ENCODE data around the gene LIMK2.
A peak's percentile ranks its signal among the peaks of the same experiment; 100 is the strongest.

Gene LIMK2

GRCh38 chr22:31246687-31247086, 34.6 kb downstream of the LIMK2 start:
- H3K27ac ChIP-seq (ENCODE audit: insufficient read depth in 1 of 2, low read depth in 1 of 2, low read length in 2 of 2, poor library complexity in 1 of 2, severe bottlenecking in 2 of 2): no peak overlapping the region
- H3K4me1 ChIP-seq (ENCODE audit: control extremely low read depth in 1 of 4, control insufficient read depth in 4 of 4, insufficient read depth in 4 of 4, low read length in 3 of 4): peaks cover 0 to 28% (median 18%) of the 10 kb centered on the region in 4 experiments

GRCh38 chr22:31247726-31248125, 35.6 kb downstream of the LIMK2 start:
- Histone ChIP-seq H3K27me3 (replicated peaks in 2 of 5; ENCODE audit: control insufficient read depth in 4 of 5, insufficient read depth in 5 of 5, low read length in 4 of 5) (no peaks in the 10 kb centered on the region), H3K4me1 (ENCODE audit: control extremely low read depth in 1 of 4, control insufficient read depth in 4 of 4, insufficient read depth in 4 of 4, low read length in 3 of 4) (peaks cover 0 to 28% (median 18%) of the 10 kb centered on the region in 4 experiments), H3K36me3 (ENCODE audit: control insufficient read depth in 4 of 4, insufficient read depth in 4 of 4, low read length in 3 of 4) (peaks cover 8 to 37% (median 14%) of the 10 kb centered on the region in 4 experiments), H3K9me3 (ENCODE audit: control extremely low read depth in 1 of 5, control insufficient read depth in 4 of 5, insufficient read depth in 2 of 5, low read depth in 1 of 5, low read length in 4 of 5) (no peaks in the 10 kb centered on the region), H3K4me3 (ENCODE audit: control insufficient read depth in 1 of 7, extremely low read depth in 1 of 7, insufficient read depth in 4 of 7, low read depth in 2 of 7, low read length in 6 of 7) (peak overlapping the region in 4 of 7 experiments; percentile 12 to 64 (median 42)), H3K27ac (ENCODE audit: insufficient read depth in 1 of 2, low read depth in 1 of 2, low read length in 2 of 2, poor library complexity in 1 of 2, severe bottlenecking in 2 of 2) (no peak overlapping the region)
- WGBS (ENCODE audit: insufficient coverage): 43% methylated on average over 1 of the region's 1 CpG
- no peak for DNase-seq
- POLR2A ChIA-PET: no interaction called here
- CTCF ChIA-PET: interaction anchor here (1.0 to 19.0 kb wide), 7 partner anchors 8 to 66 kb away, joined by 3 to 185 read pairs (median 5); partner anchors contain the start of genes LIMK2 and PIK3IP1

More at GRCh38 chr22:31246687-31247086, 34.6 kb downstream of the LIMK2 start:
- peaks cover 8 to 37% (median 15%) of the 10 kb centered on the region in 4 experiments for H3K36me3 ChIP-seq (ENCODE audit: control insufficient read depth in 4 of 4, insufficient read depth in 4 of 4, low read length in 3 of 4)
- CTCF ChIA-PET: interaction anchor here (0.7 to 19.0 kb wide), 5 partner anchors 11 to 35 kb away, joined by 3 to 185 read pairs (median 5); partner anchors contain the start of gene LIMK2
- WGBS (ENCODE audit: insufficient coverage): no CpG with 5 or more reads among the region's 2 CpGs
- POLR2A ChIA-PET: no interaction called here
- no peaks in the 10 kb centered on the region for H3K9me3 ChIP-seq (ENCODE audit: control extremely low read depth in 1 of 5, control insufficient read depth in 4 of 5, insufficient read depth in 2 of 5, low read depth in 1 of 5, low read length in 4 of 5)
- no peak for DNase-seq
- H3K4me3 ChIP-seq (ENCODE audit: control insufficient read depth in 1 of 7, extremely low read depth in 1 of 7, insufficient read depth in 4 of 7, low read depth in 2 of 7, low read length in 6 of 7): no peak overlapping the region
- H3K27me3 ChIP-seq (replicated peaks in 2 of 5; ENCODE audit: control insufficient read depth in 4 of 5, insufficient read depth in 5 of 5, low read length in 4 of 5): no peaks in the 10 kb centered on the region

- H3K4me1 ChIP-seq (ENCODE audit: control extremely low read depth in 1 of 4, control insufficient read depth in 4 of 4, insufficient read depth in 4 of 4, low read length in 3 of 4): peaks cover 0 to 28% (median 18%) of the 10 kb centered on the region in 4 experiments
- CTCF ChIA-PET: interaction anchor here (1.0 to 19.0 kb wide), 7 partner anchors 9 to 65 kb away, joined by 3 to 185 read pairs (median 5); partner anchors contain the start of genes LIMK2 and PIK3IP1
- no peaks in the 10 kb centered on the region for H3K27me3 ChIP-seq (replicated peaks in 2 of 5; ENCODE audit: control insufficient read depth in 4 of 5, insufficient read depth in 5 of 5, low read length in 4 of 5)
- H3K27ac ChIP-seq (ENCODE audit: insufficient read depth in 1 of 2, low read depth in 1 of 2, low read length in 2 of 2, poor library complexity in 1 of 2, severe bottlenecking in 2 of 2): no peak overlapping the region
- peak overlapping the region in 4 of 7 experiments; percentile 12 to 64 (median 42) for H3K4me3 ChIP-seq (ENCODE audit: control insufficient read depth in 1 of 7, extremely low read depth in 1 of 7, insufficient read depth in 4 of 7, low read depth in 2 of 7, low read length in 6 of 7)
- WGBS (ENCODE audit: insufficient coverage): 45% methylated on average over 11 of the region's 17 CpGs
- no peaks in the 10 kb centered on the region for H3K9me3 ChIP-seq (ENCODE audit: control extremely low read depth in 1 of 5, control insufficient read depth in 4 of 5, insufficient read depth in 2 of 5, low read depth in 1 of 5, low read length in 4 of 5)
- POLR2A ChIA-PET: no interaction called here
- peak; percentile 72 to 90 (median 86) for DNase-seq
- H3K36me3 ChIP-seq (ENCODE audit: control insufficient read depth in 4 of 4, insufficient read depth in 4 of 4, low read length in 3 of 4): peaks cover 8 to 38% (median 13%) of the 10 kb centered on the region in 4 experiments
Observed at GRCh38 chr22:31248138-31248745, 36.1 kb downstream of the LIMK2 start.

- WGBS (ENCODE audit: insufficient coverage): 98% methylated on average over 3 of the region's 9 CpGs
- Histone ChIP-seq H3K9me3 (ENCODE audit: control extremely low read depth in 1 of 5, control insufficient read depth in 4 of 5, insufficient read depth in 2 of 5, low read depth in 1 of 5, low read length in 4 of 5) (no peaks in the 10 kb centered on the region), H3K4me1 (ENCODE audit: control extremely low read depth in 1 of 4, control insufficient read depth in 4 of 4, insufficient read depth in 4 of 4, low read length in 3 of 4) (peaks cover 0 to 26% (median 18%) of the 10 kb centered on the region in 4 experiments), H3K27me3 (replicated peaks in 2 of 5; ENCODE audit: control insufficient read depth in 4 of 5, insufficient read depth in 5 of 5, low read length in 4 of 5) (no peaks in the 10 kb centered on the region), H3K36me3 (ENCODE audit: control insufficient read depth in 4 of 4, insufficient read depth in 4 of 4, low read length in 3 of 4) (peaks cover 13 to 38% (median 16%) of the 10 kb centered on the region in 4 experiments), H3K27ac (ENCODE audit: insufficient read depth in 1 of 2, low read depth in 1 of 2, low read length in 2 of 2, poor library complexity in 1 of 2, severe bottlenecking in 2 of 2) (no peak overlapping the region), H3K4me3 (ENCODE audit: control insufficient read depth in 1 of 7, extremely low read depth in 1 of 7, insufficient read depth in 4 of 7, low read depth in 2 of 7, low read length in 6 of 7) (no peak overlapping the region)
- no peak for DNase-seq
- ChIA-PET CTCF (interaction anchor here (1.0 to 19.0 kb wide), 6 partner anchors 10 to 41 kb away, joined by 3 to 185 read pairs (median 5); partner anchors contain the start of gene LIMK2), POLR2A (no interaction called here)
Observed at GRCh38 chr22:31248965-31249958, 37.2 kb downstream of the LIMK2 start.

GRCh38 chr22:31250740-31251600, 38.9 kb downstream of the LIMK2 start:
- POLR2A ChIA-PET: interaction anchor here (0.9 kb wide), 1 partner anchor 40 kb away, joined by 4 read pairs; no protein-coding TSS in a partner anchor
- Histone ChIP-seq H3K9me3 (ENCODE audit: control extremely low read depth in 1 of 5, control insufficient read depth in 4 of 5, insufficient read depth in 2 of 5, low read depth in 1 of 5, low read length in 4 of 5) (no peaks in the 10 kb centered on the region), H3K4me3 (ENCODE audit: control insufficient read depth in 1 of 7, extremely low read depth in 1 of 7, insufficient read depth in 4 of 7, low read depth in 2 of 7, low read length in 6 of 7) (no peak overlapping the region), H3K27ac (ENCODE audit: insufficient read depth in 1 of 2, low read depth in 1 of 2, low read length in 2 of 2, poor library complexity in 1 of 2, severe bottlenecking in 2 of 2) (no peak overlapping the region), H3K4me1 (ENCODE audit: control extremely low read depth in 1 of 4, control insufficient read depth in 4 of 4, insufficient read depth in 4 of 4, low read length in 3 of 4) (peaks cover 0 to 17% (median 12%) of the 10 kb centered on the region in 4 experiments), H3K36me3 (ENCODE audit: control insufficient read depth in 4 of 4, insufficient read depth in 4 of 4, low read length in 3 of 4) (peaks cover 14 to 41% (median 16%) of the 10 kb centered on the region in 4 experiments), H3K27me3 (replicated peaks in 2 of 5; ENCODE audit: control insufficient read depth in 4 of 5, insufficient read depth in 5 of 5, low read length in 4 of 5) (no peaks in the 10 kb centered on the region)
- CTCF ChIA-PET: interaction anchor here (0.9 to 19.0 kb wide), 5 partner anchors 12 to 44 kb away, joined by 3 to 185 read pairs (median 4); no protein-coding TSS in a partner anchor
- 100% methylated on average over 3 of the region's 4 CpGs for WGBS (ENCODE audit: insufficient coverage)
- no peak for DNase-seq

- no peak overlapping the region for H3K4me3 ChIP-seq (ENCODE audit: control insufficient read depth in 1 of 7, extremely low read depth in 1 of 7, insufficient read depth in 4 of 7, low read depth in 2 of 7, low read length in 6 of 7)
- H3K9me3 ChIP-seq (ENCODE audit: control extremely low read depth in 1 of 5, control insufficient read depth in 4 of 5, insufficient read depth in 2 of 5, low read depth in 1 of 5, low read length in 4 of 5): no peaks in the 10 kb centered on the region
- 98% methylated on average over 4 of the region's 4 CpGs for WGBS (ENCODE audit: insufficient coverage)
- no peak overlapping the region for H3K27ac ChIP-seq (ENCODE audit: insufficient read depth in 1 of 2, low read depth in 1 of 2, low read length in 2 of 2, poor library complexity in 1 of 2, severe bottlenecking in 2 of 2)
- POLR2A ChIA-PET: no interaction called here
- CTCF ChIA-PET: interaction anchor here (0.9 to 19.0 kb wide), 6 partner anchors 9 to 36 kb away, joined by 3 to 185 read pairs (median 4); no protein-coding TSS in a partner anchor
- H3K4me1 ChIP-seq (ENCODE audit: control extremely low read depth in 1 of 4, control insufficient read depth in 4 of 4, insufficient read depth in 4 of 4, low read length in 3 of 4): no peaks in the 10 kb centered on the region
- DNase-seq: no peak
- H3K27me3 ChIP-seq (replicated peaks in 2 of 5; ENCODE audit: control insufficient read depth in 4 of 5, insufficient read depth in 5 of 5, low read length in 4 of 5): no peaks in the 10 kb centered on the region
- peaks cover 19 to 50% (median 21%) of the 10 kb centered on the region in 4 experiments for H3K36me3 ChIP-seq (ENCODE audit: control insufficient read depth in 4 of 4, insufficient read depth in 4 of 4, low read length in 3 of 4)
Observed at GRCh38 chr22:31253949-31254348, 41.9 kb downstream of the LIMK2 start.

All from common myeloid progenitor, CD34-positive (primary cell).